Smooth muscle cell (in vitro differentiated cells): Measurements from ENCODE around the gene DNMT3A. TPM values are rescaled to one million over a fixed set of nuclear protein-coding genes. Genes with fewer than 3 reads are reported as not detected.

Experiments used
- DNase-seq: peaks from one replicate; lab custom pipeline; 2025; ENCODE audit not compliant: unreplicated experiment; lab: John Stamatoyannopoulos, UW
- H2AFZ ChIP-seq: fragments of 200-600 bp; sonication (generic); 2 replicates; pipeline ENCODE4 v1.6.0; 2016; ENCODE audit warnings: antibody characterized with exemption, low read depth, mild to moderate bottlenecking
- H3F3A ChIP-seq: fragments of 200-600 bp; sonication (generic); 2 replicates; pipeline ENCODE4 v1.6.0; 2017; ENCODE audit warnings: antibody characterized with exemption, low read depth
- H3K27ac ChIP-seq: fragments of 200-600 bp; sonication (generic); 2 replicates; pipeline ENCODE4 v1.5.1; 2016; ENCODE audit warnings: low read depth, mild to moderate bottlenecking
- H3K27me3 ChIP-seq: fragments of 200-600 bp; sonication (generic); 2 replicates; pipeline ENCODE4 v1.6.1; 2016; ENCODE audit warnings: low read depth, mild to moderate bottlenecking
- H3K36me3 ChIP-seq: fragments of 200-600 bp; sonication (generic); 2 replicates; pipeline ENCODE4 v1.5.1; 2016; ENCODE audit warnings: low read depth
- H3K4me1 ChIP-seq: fragments of 200-600 bp; sonication (generic); 2 replicates; pipeline ENCODE4 v1.5.1; 2016; ENCODE audit warnings: low read depth
- H3K4me2 ChIP-seq: fragments of 200-600 bp; sonication (generic); 2 replicates; pipeline ENCODE4 v1.6.0; 2016; ENCODE audit warnings: mild to moderate bottlenecking
- H3K4me3 ChIP-seq: fragments of 200-600 bp; sonication (generic); 2 replicates; pipeline ENCODE4 v1.5.1; 2016; ENCODE audit warnings: mild to moderate bottlenecking
- H3K79me2 ChIP-seq: fragments of 200-600 bp; sonication (generic); 2 replicates; pipeline ENCODE4 v1.6.0; 2016; ENCODE audit warnings: low read depth, mild to moderate bottlenecking
- H3K9ac ChIP-seq: fragments of 200-600 bp; sonication (generic); 2 replicates; pipeline ENCODE4 v1.6.0; 2016; ENCODE audit warnings: low read depth
- H3K9me3 ChIP-seq: fragments of 200-600 bp; sonication (generic); replicated peaks from 2 replicates; pipeline ENCODE4 v1.5.1; 2016; ENCODE audit warnings: low read depth
- H4K20me1 ChIP-seq: fragments of 200-600 bp; sonication (generic); 2 replicates; pipeline ENCODE4 v1.6.0; 2016; ENCODE audit warnings: low read depth
- WGBS: methylation state at CpG from one replicate; pipeline ENCODE4 v1.1.7; 2016; ENCODE audit warnings: low lambda C conversion rate; 5-methylcytosine and 5-hydroxymethylcytosine counted together
- polyA plus RNA-seq: library from polyadenylated mRNA; unstranded; fragments of >200 nt; fragmentation: Nextera tagmentation; extraction: Ambion mirVana; gene quantifications from 2 replicates; pipeline ENCODE4 v1.2.1, GENCODE V29; 2016
- total RNA-seq: library from RNA; depleted of rRNA; stranded (reverse); fragments of >200 nt; gene quantifications from 2 replicates; pipeline ENCODE4 v1.2.3, GENCODE V29; 2014
- TF ChIP-seq, protein P1 (sequence below): fragments of 200-600 bp; sonication (generic); IDR thresholded peaks from 2 replicates; pipeline ENCODE4 v1.5.1; 2017; ENCODE audit warnings: borderline replicate concordance, mild to moderate bottlenecking, antibody characterized with exemption; ENCODE audit not compliant: insufficient read depth, poor library complexity, severe bottlenecking

Gene DNMT3A
- total and polyA plus RNA-seq, 2 experiments from 2014 or later: 16.4 to 19.9 TPM

GRCh38 chr2:25332571-25332970 is 9.2 kb downstream of the DNMT3A start:
- H3K4me3 ChIP-seq: no peak overlapping the region
- TF ChIP-seq, protein P1, sequence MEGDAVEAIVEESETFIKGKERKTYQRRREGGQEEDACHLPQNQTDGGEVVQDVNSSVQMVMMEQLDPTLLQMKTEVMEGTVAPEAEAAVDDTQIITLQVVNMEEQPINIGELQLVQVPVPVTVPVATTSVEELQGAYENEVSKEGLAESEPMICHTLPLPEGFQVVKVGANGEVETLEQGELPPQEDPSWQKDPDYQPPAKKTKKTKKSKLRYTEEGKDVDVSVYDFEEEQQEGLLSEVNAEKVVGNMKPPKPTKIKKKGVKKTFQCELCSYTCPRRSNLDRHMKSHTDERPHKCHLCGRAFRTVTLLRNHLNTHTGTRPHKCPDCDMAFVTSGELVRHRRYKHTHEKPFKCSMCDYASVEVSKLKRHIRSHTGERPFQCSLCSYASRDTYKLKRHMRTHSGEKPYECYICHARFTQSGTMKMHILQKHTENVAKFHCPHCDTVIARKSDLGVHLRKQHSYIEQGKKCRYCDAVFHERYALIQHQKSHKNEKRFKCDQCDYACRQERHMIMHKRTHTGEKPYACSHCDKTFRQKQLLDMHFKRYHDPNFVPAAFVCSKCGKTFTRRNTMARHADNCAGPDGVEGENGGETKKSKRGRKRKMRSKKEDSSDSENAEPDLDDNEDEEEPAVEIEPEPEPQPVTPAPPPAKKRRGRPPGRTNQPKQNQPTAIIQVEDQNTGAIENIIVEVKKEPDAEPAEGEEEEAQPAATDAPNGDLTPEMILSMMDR: no peak
- peaks cover 72% of the 10 kb centered on the region for H3K79me2 ChIP-seq
- H3K9me3 ChIP-seq: no peaks in the 10 kb centered on the region
- H3F3A ChIP-seq: no peaks in the 10 kb centered on the region
- H3K36me3 ChIP-seq: no peaks in the 10 kb centered on the region
- no peak for DNase-seq
- no peak overlapping the region for H3K9ac ChIP-seq
- H3K27me3 ChIP-seq: no peaks in the 10 kb centered on the region
- H3K4me1 ChIP-seq: no peaks in the 10 kb centered on the region
- H2AFZ ChIP-seq: no peak overlapping the region
- no peak overlapping the region for H3K27ac ChIP-seq
- H3K4me2 ChIP-seq: no peak overlapping the region
- 87% methylated on average over 9 of the region's 9 CpGs for WGBS
- peaks cover 100% of the 10 kb centered on the region for H4K20me1 ChIP-seq

GRCh38 chr2:25331686-25332365 is 9.9 kb downstream of the DNMT3A start:
- Histone ChIP-seq H2AFZ (no peak overlapping the region), H3K79me2 (peaks cover 67% of the 10 kb centered on the region), H3K27me3 (no peaks in the 10 kb centered on the region), H3K27ac (no peak overlapping the region), H3F3A (no peaks in the 10 kb centered on the region), H4K20me1 (peaks cover 99% of the 10 kb centered on the region), H3K36me3 (no peaks in the 10 kb centered on the region), H3K4me1 (no peaks in the 10 kb centered on the region), H3K4me3 (no peak overlapping the region), H3K9me3 (no peaks in the 10 kb centered on the region), H3K4me2 (no peak overlapping the region), H3K9ac (no peak overlapping the region)
- DNase-seq: no peak
- WGBS: 80% methylated on average over 22 of the region's 23 CpGs
- TF ChIP-seq, protein P1: no peak

DNA sequence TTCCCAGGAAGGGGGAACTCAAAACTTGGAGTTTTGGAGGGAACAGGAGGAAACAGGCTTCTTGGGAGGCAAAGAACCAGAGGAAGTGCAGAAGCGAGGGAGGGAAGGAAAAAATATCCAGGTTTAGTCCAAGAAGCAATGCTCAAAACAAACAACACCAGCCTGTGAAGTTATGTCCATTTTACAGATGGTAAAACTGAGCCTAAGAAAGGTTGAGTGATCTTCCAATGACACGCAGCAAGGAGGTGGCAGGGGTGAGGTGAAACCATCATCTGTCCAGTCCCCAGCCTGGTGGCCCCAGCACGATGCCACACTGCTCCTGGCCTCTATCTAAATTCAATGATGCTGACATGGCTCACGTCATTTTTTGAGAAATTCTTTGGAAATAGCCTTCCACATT is 10.8 kb downstream of the DNMT3A start:
- H3K4me2 ChIP-seq: no peak overlapping the region
- H3K36me3 ChIP-seq: no peaks in the 10 kb centered on the region
- H3K9ac ChIP-seq: no peak overlapping the region
- H3K9me3 ChIP-seq: no peaks in the 10 kb centered on the region
- H3F3A ChIP-seq: no peaks in the 10 kb centered on the region
- 93% methylated on average over 4 of the region's 4 CpGs for WGBS
- no peak overlapping the region for H3K27ac ChIP-seq
- peaks cover 67% of the 10 kb centered on the region for H3K79me2 ChIP-seq
- H3K4me1 ChIP-seq: no peaks in the 10 kb centered on the region
- no peak overlapping the region for H3K4me3 ChIP-seq
- DNase-seq: no peak
- H3K27me3 ChIP-seq: no peaks in the 10 kb centered on the region
- TF ChIP-seq, protein P1: no peak
- peaks cover 97% of the 10 kb centered on the region for H4K20me1 ChIP-seq
- H2AFZ ChIP-seq: no peak overlapping the region

DNA sequence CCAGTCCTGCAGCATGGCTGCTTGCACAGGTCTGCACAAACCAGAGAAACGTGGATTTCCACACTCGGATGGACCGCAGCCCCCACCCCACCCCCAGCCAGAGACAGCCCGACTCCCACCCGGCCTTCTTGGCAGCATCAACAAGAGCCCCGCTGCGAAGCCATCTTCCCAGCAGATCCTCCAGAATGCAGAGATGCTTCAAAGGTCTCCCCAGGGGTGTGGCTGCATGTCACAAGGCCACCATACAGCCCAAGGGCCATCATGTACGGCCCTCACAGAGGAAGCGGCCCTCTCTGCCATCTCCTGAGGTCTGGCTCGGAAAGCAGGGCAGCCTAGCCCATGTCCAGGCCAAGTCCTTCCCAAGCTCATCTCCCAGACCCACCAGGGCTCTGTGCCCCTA is 11.5 kb downstream of the DNMT3A start:
- peaks cover 97% of the 10 kb centered on the region for H4K20me1 ChIP-seq

More for the DNA sequence above, 11.5 kb downstream of the DNMT3A start:
- no peak for DNase-seq
- Histone ChIP-seq H3K9me3 (no peaks in the 10 kb centered on the region), H3K27ac (no peak overlapping the region), H3K4me2 (no peak overlapping the region), H3K9ac (no peak overlapping the region), H3F3A (no peaks in the 10 kb centered on the region), H3K4me3 (no peak overlapping the region), H3K79me2 (peaks cover 61% of the 10 kb centered on the region), H3K27me3 (no peaks in the 10 kb centered on the region), H3K36me3 (no peaks in the 10 kb centered on the region), H2AFZ (no peak overlapping the region), H3K4me1 (no peaks in the 10 kb centered on the region)
- TF ChIP-seq, protein P1: no peak
- whole genome bisulfite sequencing: 92% methylated on average over 4 of the region's 10 CpGs
